OCI-LY7 (cell line): ENCODE data around the gene ELOVL5. TPM values are rescaled to one million over a fixed set of nuclear protein-coding genes. Genes with fewer than 3 reads are reported as not detected.

Experiments used
- BruUV-seq: library from RNA; stranded (reverse); fragments of 400-500 nt; replicated peaks from 2 replicates; lab custom pipeline; 2021; lab: Mats Ljungman, UMichigan
- CTCF ChIA-PET: fragments of 300-600 bp; sonication (Branson Sonifier 250); formaldehyde crosslinking; loops from one replicate; lab custom pipeline; 2022; ENCODE audit warnings: antibody characterized with exemption; ENCODE audit not compliant: unreplicated experiment; lab: Charles Lee
- POLR2A ChIA-PET: fragments of 300-600 bp; sonication (Branson Sonifier 250); formaldehyde crosslinking; loops from one replicate; lab custom pipeline; 2022; ENCODE audit warnings: antibody characterized with exemption; lab: Charles Lee
- DNase-seq: peaks from one replicate; pipeline ENCODE4 v3.0.0-alpha.2; 2015; ENCODE audit warnings: low spot score
- H2AFZ ChIP-seq: fragments of 200-600 bp; sonication (generic), shearing (Covaris generic); 2 replicates; pipeline ENCODE4 v1.6.1; 2014; ENCODE audit warnings: mild to moderate bottlenecking, antibody characterized with exemption, low read length, moderate library complexity
- H3K27ac ChIP-seq: fragments of 200-600 bp; sonication (generic); 2 replicates; pipeline ENCODE4 v1.5.1; 2014; ENCODE audit warnings: mixed run types, low read depth, mild to moderate bottlenecking, moderate library complexity, low read length, inconsistent platforms; ENCODE audit not compliant: poor library complexity, severe bottlenecking
- H3K36me3 ChIP-seq: fragments of 200-600 bp; sonication (generic); 2 replicates; pipeline ENCODE4 v1.6.1; 2014; ENCODE audit warnings: mild to moderate bottlenecking, antibody characterized with exemption, low read length, moderate library complexity, mixed read lengths; ENCODE audit not compliant: insufficient read depth
- H3K4me1 ChIP-seq: fragments of 200-600 bp; sonication (generic); 2 replicates; pipeline ENCODE4 v1.5.1; 2014; ENCODE audit warnings: mild to moderate bottlenecking, low read length; ENCODE audit not compliant: insufficient read depth, poor library complexity, severe bottlenecking
- H3K4me2 ChIP-seq: fragments of 200-600 bp; sonication (generic); 2 replicates; pipeline ENCODE4 v1.6.1; 2014; ENCODE audit warnings: mild to moderate bottlenecking, low read length
- H3K4me3 ChIP-seq: fragments of 200-600 bp; sonication (generic); 2 replicates; pipeline ENCODE4 v1.5.1; 2014; ENCODE audit warnings: mild to moderate bottlenecking, low read depth, low read length; ENCODE audit not compliant: poor library complexity, severe bottlenecking
- H3K79me2 ChIP-seq: fragments of 200-600 bp; sonication (generic); 2 replicates; pipeline ENCODE4 v1.6.1; 2016; ENCODE audit warnings: low read depth, mild to moderate bottlenecking, low read length, moderate library complexity, mixed read lengths; ENCODE audit not compliant: insufficient read depth
- H3K9me2 ChIP-seq: fragments of 200-600 bp; sonication (generic); 2 replicates; pipeline ENCODE4 v1.6.1; 2016; ENCODE audit warnings: mild to moderate bottlenecking, low read length, mixed read lengths; ENCODE audit not compliant: insufficient read depth
- H3K9me3 ChIP-seq: fragments of 200-600 bp; sonication (generic); 2 replicates; pipeline ENCODE4 v1.6.1; 2014; ENCODE audit warnings: mild to moderate bottlenecking, mixed run types, low read length, mixed read lengths
- H4K20me1 ChIP-seq: fragments of 200-600 bp; sonication (generic); 2 replicates; pipeline ENCODE4 v1.6.1; 2014; ENCODE audit warnings: mild to moderate bottlenecking, antibody characterized with exemption, low read length, moderate library complexity, mixed read lengths; ENCODE audit not compliant: insufficient read depth
- EZH2phosphoT487 ChIP-seq: fragments of 200-600 bp; sonication (generic); IDR thresholded peaks from 2 replicates; pipeline ENCODE4 v1.6.1; 2018; ENCODE audit warnings: low read depth, borderline replicate concordance, mild to moderate bottlenecking, mixed run types, antibody characterized with exemption, low read length, moderate library complexity, mixed read lengths
- intact Hi-C: fragments of 100-400 bp; cut with micrococcal nuclease; formaldehyde crosslinking; loops from one replicate; pipeline ENCODE4 v1.10.0; 2022; ENCODE audit not compliant: unreplicated experiment
- total RNA-seq, 2 experiments: library from RNA; depleted of rRNA in 1 of 2; stranded (reverse); fragments of >200 nt in 1 of 2; shearing (Covaris generic) in 1 of 2; gene quantifications; 2 replicates each; pipeline ENCODE4 v1.2.3, GENCODE V29; 2014 to 2022
- TF ChIP-seq, protein P1 (sequence below): fragments of 200-600 bp; sonication (generic); conservative IDR thresholded peaks from 2 replicates; pipeline ENCODE4 v1.5.1; 2014; ENCODE audit warnings: mild to moderate bottlenecking, antibody characterized with exemption, low read length, moderate library complexity, mixed read lengths

The ELOVL5 gene
- total RNA-seq, 2 experiments from 2014 or later: 66.8 to 97.1 TPM

DNA sequence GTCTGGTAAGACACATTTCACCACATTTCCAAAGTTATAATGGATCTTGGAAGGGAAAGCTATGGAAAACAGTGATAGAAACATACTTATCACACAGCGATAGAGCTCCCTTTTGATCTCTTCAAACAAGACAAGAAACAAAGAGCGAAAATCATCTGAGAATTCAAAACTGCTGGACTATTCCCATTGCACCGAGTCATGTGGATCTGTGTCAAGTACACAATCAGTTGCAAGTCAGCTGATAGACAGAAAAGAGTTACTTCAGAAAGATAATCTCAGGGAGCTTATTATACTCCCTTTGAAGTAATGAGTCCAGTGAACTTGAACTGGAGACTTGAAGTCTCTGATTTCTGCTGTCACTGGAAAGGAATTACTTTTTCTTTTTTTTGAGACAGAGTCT, 110.4 kb downstream of the ELOVL5 start:
- no peaks in the 10 kb centered on the region for H3K4me1 ChIP-seq
- no peak for DNase-seq
- H4K20me1 ChIP-seq: no peaks in the 10 kb centered on the region
- no peak overlapping the region for H3K27ac ChIP-seq
- TF ChIP-seq, protein P1, sequence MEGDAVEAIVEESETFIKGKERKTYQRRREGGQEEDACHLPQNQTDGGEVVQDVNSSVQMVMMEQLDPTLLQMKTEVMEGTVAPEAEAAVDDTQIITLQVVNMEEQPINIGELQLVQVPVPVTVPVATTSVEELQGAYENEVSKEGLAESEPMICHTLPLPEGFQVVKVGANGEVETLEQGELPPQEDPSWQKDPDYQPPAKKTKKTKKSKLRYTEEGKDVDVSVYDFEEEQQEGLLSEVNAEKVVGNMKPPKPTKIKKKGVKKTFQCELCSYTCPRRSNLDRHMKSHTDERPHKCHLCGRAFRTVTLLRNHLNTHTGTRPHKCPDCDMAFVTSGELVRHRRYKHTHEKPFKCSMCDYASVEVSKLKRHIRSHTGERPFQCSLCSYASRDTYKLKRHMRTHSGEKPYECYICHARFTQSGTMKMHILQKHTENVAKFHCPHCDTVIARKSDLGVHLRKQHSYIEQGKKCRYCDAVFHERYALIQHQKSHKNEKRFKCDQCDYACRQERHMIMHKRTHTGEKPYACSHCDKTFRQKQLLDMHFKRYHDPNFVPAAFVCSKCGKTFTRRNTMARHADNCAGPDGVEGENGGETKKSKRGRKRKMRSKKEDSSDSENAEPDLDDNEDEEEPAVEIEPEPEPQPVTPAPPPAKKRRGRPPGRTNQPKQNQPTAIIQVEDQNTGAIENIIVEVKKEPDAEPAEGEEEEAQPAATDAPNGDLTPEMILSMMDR: no peak
- no peak for TF ChIP-seq EZH2phosphoT487
- no peaks in the 10 kb centered on the region for H3K9me3 ChIP-seq
- ChIA-PET CTCF (no interaction called here), POLR2A (interaction anchor here (0.6 to 0.8 kb wide), 4 partner anchors 57 to 647 kb away, joined by 3 read pairs; no protein-coding TSS in a partner anchor)
- no peak overlapping the region for H3K4me2 ChIP-seq
- H2AFZ ChIP-seq: no peak overlapping the region
- no peaks in the 10 kb centered on the region for H3K79me2 ChIP-seq
- no peaks in the 10 kb centered on the region for H3K9me2 ChIP-seq
- intact Hi-C loops: no loop called here
- H3K36me3 ChIP-seq: no peaks in the 10 kb centered on the region; the same call in 1 of the 2 replicates
- BruUV-seq: no TSS peak
- H3K4me3 ChIP-seq: no peak overlapping the region

DNA sequence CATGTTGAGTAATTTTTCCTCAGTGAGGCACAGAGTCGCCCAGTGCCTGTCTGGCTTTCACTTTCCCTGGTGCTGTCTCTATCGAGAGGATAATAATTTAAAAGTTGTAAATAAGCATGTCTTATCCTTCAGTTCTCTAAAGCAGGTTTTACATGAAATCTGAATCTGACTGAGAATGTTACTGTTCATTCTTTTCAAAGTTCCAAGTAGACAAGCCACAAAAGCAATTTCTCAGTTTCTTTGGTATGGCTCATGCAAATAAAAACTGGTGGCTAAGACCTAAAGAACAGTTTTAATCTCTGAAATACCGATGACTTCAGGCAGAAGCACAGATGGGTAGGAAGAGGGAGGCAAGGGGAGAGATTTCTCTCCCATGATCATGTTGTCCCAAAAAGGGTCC, 112.5 kb downstream of the ELOVL5 start:
- Histone ChIP-seq H2AFZ (no peak overlapping the region), H3K4me3 (no peak overlapping the region)
- intact Hi-C loops: no loop called here

DNA sequence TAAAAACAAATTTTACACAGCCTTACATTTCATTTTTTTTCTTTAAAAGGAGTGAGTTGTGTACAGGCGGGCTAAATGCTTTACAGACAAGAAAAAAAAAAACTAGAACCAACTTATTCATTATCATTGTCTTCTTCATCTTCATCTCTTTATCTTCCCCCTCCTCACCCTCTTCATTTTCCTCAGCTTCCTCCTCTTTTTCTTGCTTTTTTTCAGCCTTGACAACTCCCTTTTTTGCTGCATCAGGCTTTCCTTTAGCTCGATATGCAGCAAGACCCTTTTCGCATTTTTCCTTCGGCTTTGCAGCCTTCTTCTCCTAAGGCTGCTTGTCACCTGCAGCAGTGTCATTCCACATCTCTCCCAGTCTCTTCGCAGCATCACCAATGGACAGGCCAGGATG, 113.2 kb downstream of the ELOVL5 start:
- H2AFZ ChIP-seq: no peak overlapping the region
- DNase-seq: no peak
- no peaks in the 10 kb centered on the region for H3K9me3 ChIP-seq
- ChIA-PET POLR2A (interaction anchor here (0.9 kb wide), 1 partner anchor 9 kb away, joined by 4 read pairs; no protein-coding TSS in a partner anchor), CTCF (no interaction called here)
- no peak overlapping the region for H3K27ac ChIP-seq
- H3K36me3 ChIP-seq: no peaks in the 10 kb centered on the region; the same call in 1 of the 2 replicates
- no peak for TF ChIP-seq EZH2phosphoT487
- TF ChIP-seq, protein P1: no peak
- peaks cover 14% of the 10 kb centered on the region for H3K4me1 ChIP-seq
- no peaks in the 10 kb centered on the region for H4K20me1 ChIP-seq
- no peak overlapping the region for H3K4me3 ChIP-seq
- H3K4me2 ChIP-seq: no peak overlapping the region
- BruUV-seq: no TSS peak
- intact Hi-C loops: no loop called here
- H3K9me2 ChIP-seq: no peaks in the 10 kb centered on the region
- H3K79me2 ChIP-seq: no peaks in the 10 kb centered on the region

More for the DNA sequence above, 112.5 kb downstream of the ELOVL5 start:
- peak overlapping the region; percentile 11; the same call in 1 of the 2 replicates for H3K4me2 ChIP-seq
- no peak for DNase-seq
- peaks cover 11% of the 10 kb centered on the region for H3K4me1 ChIP-seq
- no peak for TF ChIP-seq EZH2phosphoT487
- TF ChIP-seq, protein P1: no peak
- CTCF ChIA-PET: no interaction called here
- no peaks in the 10 kb centered on the region for H3K9me2 ChIP-seq
- no peaks in the 10 kb centered on the region for H3K9me3 ChIP-seq
- H4K20me1 ChIP-seq: no peaks in the 10 kb centered on the region
- H3K36me3 ChIP-seq: no peaks in the 10 kb centered on the region; the same call in 1 of the 2 replicates
- no peak overlapping the region for H3K27ac ChIP-seq
- no peaks in the 10 kb centered on the region for H3K79me2 ChIP-seq
- POLR2A ChIA-PET: no interaction called here
- no TSS peak for BruUV-seq
